GM19452 (cell line): ENCODE data around the gene STUM.

Experiments
- ATAC-seq: cut with Tn5 transposase; IDR thresholded peaks from one replicate; pipeline ENCODE4 v1.9.1; 2021; ENCODE audit not compliant: unreplicated experiment

STUM gene

DNA sequence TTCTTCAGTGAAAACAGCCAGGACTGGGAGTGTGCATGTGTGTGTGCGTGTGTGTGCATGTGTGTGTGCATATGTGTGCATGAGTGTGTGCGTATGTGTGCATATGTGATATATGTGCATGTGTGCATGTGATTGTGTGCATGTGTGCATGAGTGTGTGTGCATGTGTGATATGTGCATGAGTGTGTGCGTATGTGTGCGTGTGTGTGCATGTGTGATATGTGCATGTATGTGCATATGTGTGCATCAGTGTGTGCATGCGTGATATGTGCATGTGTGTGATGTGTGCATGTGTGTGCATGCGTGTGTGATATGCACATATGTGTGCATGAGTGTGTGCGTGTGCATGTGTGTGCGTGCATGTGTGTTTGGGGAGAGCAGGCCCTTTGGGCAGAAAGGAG is 100.7 kb downstream of the STUM start:
- no peak for ATAC-seq

- no peak for ATAC-seq
Measured at GRCh38 chr1:226649780-226650179, 101.2 kb downstream of the STUM start.

GRCh38 chr1:226650236-226650841 is 101.8 kb downstream of the STUM start:
- no peak for ATAC-seq

DNA sequence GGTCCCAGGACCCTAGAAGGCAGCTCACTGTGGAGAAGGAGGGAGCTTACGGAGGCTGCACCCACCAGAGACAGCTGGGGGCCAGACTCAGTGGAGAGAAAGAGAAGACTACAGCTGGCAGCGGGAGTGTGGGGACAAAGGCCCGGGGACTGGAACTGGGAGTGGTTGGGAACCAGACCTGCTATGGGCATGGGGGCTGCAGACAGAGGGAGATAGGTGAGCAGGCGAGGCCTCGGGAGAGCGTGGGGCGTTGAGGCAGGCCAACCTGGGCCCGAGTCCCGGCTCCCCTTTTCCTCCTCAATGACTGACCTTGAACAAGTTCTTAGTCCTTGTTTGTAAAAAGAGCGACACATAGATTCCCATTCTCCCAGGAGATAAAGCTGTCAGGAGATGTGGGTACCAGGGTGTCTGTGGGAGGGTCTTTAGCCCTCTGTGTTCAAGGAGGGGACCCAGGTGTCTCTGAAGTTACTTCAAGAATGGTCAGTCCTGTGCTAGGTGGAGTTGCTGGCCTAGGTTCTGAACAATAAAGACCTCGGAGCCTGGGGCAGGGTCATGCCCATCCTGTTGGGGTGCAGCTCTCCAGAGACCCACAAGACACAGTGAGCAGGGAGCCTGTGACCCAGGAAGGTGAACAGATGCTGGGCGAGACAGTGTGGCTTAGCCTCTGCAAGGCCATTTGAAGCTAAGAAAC is 102.6 kb downstream of the STUM start:
- ATAC-seq, result no peak

DNA sequence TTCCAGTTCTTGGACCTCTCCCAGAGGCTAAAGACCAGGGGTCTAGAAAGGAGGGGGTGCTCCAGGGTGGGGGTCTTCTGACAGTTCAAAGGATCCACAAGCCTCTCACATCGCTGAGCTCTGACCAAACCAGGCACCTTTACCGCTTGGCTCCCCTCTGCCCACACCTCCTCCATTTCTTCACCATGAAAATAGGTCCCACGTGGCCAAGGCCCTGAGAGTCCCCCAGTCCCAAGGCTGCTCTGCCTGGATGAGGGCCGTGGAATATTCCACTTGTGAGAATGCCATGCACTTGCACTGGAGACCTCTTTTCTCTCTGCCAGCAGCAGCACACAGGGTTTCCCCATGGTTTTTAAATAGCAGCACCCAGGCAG is 103.2 kb downstream of the STUM start:
- no peak for ATAC-seq

DNA sequence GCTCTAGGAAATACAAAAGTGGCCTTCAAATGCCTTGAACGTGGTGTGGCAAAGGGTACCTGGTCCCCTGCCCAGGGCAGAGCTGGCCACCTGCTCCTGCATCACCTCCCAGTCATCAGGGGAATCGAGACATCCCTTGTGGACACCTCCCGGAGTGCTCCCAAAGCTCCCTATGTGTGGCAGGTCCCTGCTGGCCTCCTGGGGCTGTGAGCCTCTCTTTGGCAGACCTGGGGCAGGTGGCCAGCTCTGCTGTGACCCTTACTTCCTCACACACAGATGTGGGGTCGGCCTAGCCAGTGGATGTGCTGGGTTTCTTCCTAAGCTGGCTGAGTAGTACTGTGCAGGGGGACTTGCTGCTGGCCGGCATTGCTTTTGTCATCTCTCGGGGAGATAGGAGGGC is 104.0 kb downstream of the STUM start:
- no peak for ATAC-seq

GRCh38 chr1:226653311-226653921 is 104.9 kb downstream of the STUM start:
- peak; percentile 82 for ATAC-seq

DNA sequence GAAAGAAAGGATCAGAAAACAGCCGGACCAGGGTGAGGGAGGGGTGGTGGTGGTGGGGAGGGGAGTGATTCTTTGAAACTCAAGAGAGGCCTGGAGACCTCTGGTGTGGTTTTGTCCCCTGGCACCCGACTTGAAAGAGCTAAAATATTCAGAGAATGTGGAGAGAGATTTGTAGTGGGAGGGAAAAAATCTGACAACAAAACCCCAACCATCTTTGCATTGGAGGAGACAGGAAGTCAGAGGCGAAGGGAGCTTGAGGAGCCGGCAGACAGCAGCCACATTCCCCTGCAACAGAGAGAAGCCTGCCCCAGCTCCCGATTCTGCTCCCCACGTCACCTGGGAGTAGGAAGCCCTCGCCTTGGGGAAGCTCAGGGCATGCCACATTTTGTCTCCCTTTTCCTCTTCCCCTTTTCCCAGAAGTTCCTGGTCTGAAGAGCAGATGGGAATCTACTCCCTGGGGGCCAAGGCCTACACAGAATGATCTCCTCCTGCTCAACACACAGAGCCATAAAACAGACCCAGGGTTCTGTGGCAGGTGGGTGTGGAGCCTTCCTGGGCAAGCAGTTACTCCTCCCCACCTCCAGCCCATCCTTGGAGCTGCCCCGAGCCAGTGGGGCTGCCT is 105.6 kb downstream of the STUM start:
- ATAC-seq, result no peak

DNA sequence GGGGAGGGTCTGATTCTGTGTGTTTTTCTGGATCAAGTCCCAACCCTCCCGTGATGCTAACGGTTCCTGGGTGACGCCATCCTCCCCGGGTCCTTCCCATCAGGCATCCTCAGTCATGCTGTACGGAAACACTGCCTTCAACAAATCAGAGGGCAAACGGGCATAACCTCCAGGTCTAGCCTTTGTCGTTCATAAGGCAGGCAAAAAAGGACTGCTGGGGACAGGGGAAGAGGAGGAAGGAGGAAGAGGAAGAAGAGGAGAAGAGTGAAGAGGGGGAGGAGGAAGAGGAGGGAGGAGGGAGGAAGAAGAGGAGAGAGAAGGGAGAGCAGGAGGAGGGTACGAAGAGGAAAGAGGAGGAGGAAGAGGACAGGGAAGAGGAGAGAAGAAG is 106.1 kb downstream of the STUM start:
- no peak for ATAC-seq

- no peak for ATAC-seq
Measured at GRCh38 chr1:226655251-226656163, 106.9 kb downstream of the STUM start.

- ATAC-seq, result no peak
Measured at GRCh38 chr1:226656201-226656600, 107.6 kb downstream of the STUM start.

DNA sequence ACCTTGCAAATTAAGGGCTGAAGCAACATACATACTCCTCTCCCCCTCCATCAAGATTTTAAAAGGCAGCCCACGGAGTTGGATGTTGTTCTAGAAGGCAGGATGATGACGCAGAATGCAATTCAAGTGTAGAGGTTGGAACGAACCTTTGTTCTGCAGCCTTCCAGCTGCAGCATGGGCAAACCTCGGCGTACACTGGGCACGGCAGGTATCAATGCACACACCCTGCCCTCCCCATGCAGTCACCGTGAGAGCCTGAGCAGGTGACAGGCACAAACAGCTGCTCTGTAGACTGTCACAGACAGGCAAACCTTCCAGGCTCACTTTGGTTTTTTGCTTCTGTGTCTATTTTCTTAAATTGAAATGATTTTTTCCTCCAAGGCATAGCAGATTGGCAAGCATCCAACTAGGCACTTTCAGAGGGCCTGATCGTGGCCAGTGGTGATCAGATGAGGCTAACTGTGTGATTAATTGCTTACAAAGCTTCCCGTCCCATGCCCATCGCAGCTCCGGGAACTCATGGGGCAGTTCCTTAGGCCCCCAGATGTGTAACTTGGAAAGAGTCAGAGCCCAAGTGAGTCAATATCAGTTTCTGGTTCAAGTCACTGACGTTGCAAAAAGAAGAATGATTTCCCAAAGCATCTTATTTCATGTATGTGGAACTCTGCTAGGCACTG is 108.2 kb downstream of the STUM start:
- no peak for ATAC-seq

- ATAC-seq, result no peak
Measured at GRCh38 chr1:226657895-226658545, 109.5 kb downstream of the STUM start.

- ATAC-seq, result no peak
Measured at GRCh38 chr1:226658546-226659125, 110.1 kb downstream of the STUM start.
